Spleen (tissue), 7 donors: ENCODE results near the gene FRK.

Source experiments
- CTCF ChIP-seq, 11 experiments: fragments of 200-600 bp in 7 of 11; fragments of 450-650 bp in 4 of 11; sonication (generic) in 4 of 11; IDR thresholded peaks in 8 of 11; conservative IDR thresholded peaks in 3 of 11; 1 replicate in 7 of 11; 2 replicates in 4 of 11; pipeline versions ENCODE4 v1.4.0 to v1.8.0; 2016 to 2021; ENCODE audit warnings: antibody characterized with exemption in 11 of 11, inconsistent platforms in 4 of 11, mild to moderate bottlenecking in 1 of 11
- POLR2AphosphoS5 ChIP-seq, 3 donors: sonication (generic); formaldehyde crosslinking; IDR thresholded peaks; one replicate each; pipeline ENCODE4 v1.5.1; 2017; ENCODE audit warnings: antibody characterized with exemption in 3 of 3
- donor health status: DM: no; HTN: no; CAD: no; lungs with moderate emphysema.
- donor health status: DM: no; HTN: no; CAD: no.
- donor health status: DM: no; HTN: no; CAD: no.

- TF ChIP-seq CTCF (IDR thresholded peaks at IDR 0.05 in 8 of 11, conservative IDR thresholded peaks at IDR 0.05 in 3 of 11) (no peak), POLR2AphosphoS5 (IDR thresholded peaks at IDR 0.05) (no peak)
Measured at GRCh38 chr6:116074732-116075390, 14.2 kb upstream of the FRK start.
